NCI-H2107 treated with DMSO at 0.1 percent for 48 hours (cell line): ENCODE results near the gene MAP4K5.

Source experiments
- DNase-seq: peaks from one replicate; lab custom pipeline; 2025; ENCODE audit not compliant: unreplicated experiment; lab: John Stamatoyannopoulos, UW

MAP4K5 gene

GRCh38 chr14:50402965-50403364, 129.4 kb downstream of the MAP4K5 start:
- no peak for DNase-seq

- DNase-seq, result no peak
These were observed 131.9 kb downstream of the MAP4K5 start for GRCh38 chr14:50400461-50400860.

GRCh38 chr14:50399251-50400032, 132.9 kb downstream of the MAP4K5 start:
- no peak for DNase-seq

- no peak for DNase-seq
These were observed 134.2 kb downstream of the MAP4K5 start for GRCh38 chr14:50398189-50398580.

GRCh38 chr14:50397390-50398188, 134.8 kb downstream of the MAP4K5 start:
- DNase-seq, result no peak

GRCh38 chr14:50396631-50397389, 135.6 kb downstream of the MAP4K5 start, which contains the start of gene CDKL1:
TSS of gene CDKL1 (minus strand) at chr14:50396881. CDS start at chr14:50395868, 1,013 bp downstream.
- DNase-seq, result peak; percentile 55

GRCh38 chr14:50395448-50395847, 136.9 kb downstream of the MAP4K5 start:
- DNase-seq, result no peak

GRCh38 chr14:50394713-50395112, 137.7 kb downstream of the MAP4K5 start:
- DNase-seq, result no peak

GRCh38 chr14:50389668-50390441, 142.5 kb downstream of the MAP4K5 start:
- no peak for DNase-seq

GRCh38 chr14:50388256-50388931, 144.0 kb downstream of the MAP4K5 start:
- DNase-seq, result no peak

- DNase-seq, result no peak
These were observed 144.8 kb downstream of the MAP4K5 start for GRCh38 chr14:50387548-50387947.

GRCh38 chr14:50383618-50384225, 148.6 kb downstream of the MAP4K5 start:
- DNase-seq, result no peak

GRCh38 chr14:50381823-50382287, 150.5 kb downstream of the MAP4K5 start:
- no peak for DNase-seq

- no peak for DNase-seq
These were observed 151.4 kb downstream of the MAP4K5 start for GRCh38 chr14:50381008-50381407.

GRCh38 chr14:50380455-50380854, 151.9 kb downstream of the MAP4K5 start:
- DNase-seq, result no peak

GRCh38 chr14:50379563-50379962, 152.8 kb downstream of the MAP4K5 start:
- DNase-seq, result no peak

GRCh38 chr14:50377550-50378085, 154.8 kb downstream of the MAP4K5 start:
- no peak for DNase-seq

GRCh38 chr14:50375760-50376159, 156.6 kb downstream of the MAP4K5 start:
- DNase-seq, result no peak

- no peak for DNase-seq
These were observed 158.4 kb downstream of the MAP4K5 start for GRCh38 chr14:50373959-50374358.
